Hematopoietic multipotent progenitor cell treated with erythropoietin and hydrocortisone succinate and interleukin-3 and kit ligand, for 4 days (in vitro differentiated cells): ENCODE results near the gene TYROBP.
"Not testable (repeated sequence)": the region's sequence is repeated elsewhere in the genome, so short reads cannot be mapped to it uniquely, and the experiment has no call there.

ENCODE experiments used
- DNase-seq: peaks from one replicate; pipeline ENCODE4 v3.0.0-alpha.2; 2015

TYROBP gene

DNA sequence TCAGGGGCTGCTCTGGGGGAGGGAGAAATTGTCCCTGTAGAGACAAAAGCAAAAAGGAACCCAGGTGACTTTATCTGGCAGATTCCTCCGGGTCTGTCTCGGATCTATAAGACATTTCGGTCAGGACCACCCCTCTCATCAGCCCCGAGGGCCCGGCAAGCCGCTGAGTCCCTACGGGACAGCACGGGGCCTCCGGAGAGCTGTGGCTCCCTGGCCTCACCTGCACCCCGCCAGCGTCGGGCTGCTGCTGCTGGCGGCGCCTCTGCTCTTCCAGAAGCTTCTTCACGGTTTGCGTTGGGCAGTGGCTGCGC is 9.6 kb downstream of the TYROBP start:
- no peak for DNase-seq

GRCh38 chr19:35897706-35898451 is 10.2 kb downstream of the TYROBP start:
- DNase-seq, result no peak

DNA sequence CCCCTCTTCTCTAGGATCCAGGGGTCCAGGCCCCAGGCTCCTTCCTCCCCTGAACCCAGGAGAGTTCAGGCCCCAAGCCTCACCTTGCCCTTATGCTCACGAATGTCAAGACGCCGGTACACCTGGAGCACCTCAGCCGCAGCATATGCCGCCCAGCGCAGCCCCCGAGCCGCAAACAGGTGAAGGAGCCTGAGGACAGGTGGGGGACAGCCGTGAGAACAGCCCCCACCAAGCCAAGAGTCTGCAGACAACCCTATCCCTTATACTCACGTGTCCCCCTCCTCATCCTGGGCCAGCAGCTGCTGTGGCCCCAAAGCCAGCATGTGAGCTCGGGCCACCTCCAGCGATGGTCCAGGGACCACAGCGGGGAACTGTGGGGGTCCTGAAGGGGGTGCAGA is 11.5 kb downstream of the TYROBP start:
- no peak for DNase-seq

- no peak for DNase-seq
These were observed 12.0 kb downstream of the TYROBP start for GRCh38 chr19:35895911-35896642.

- DNase-seq, result no peak
These were observed 13.8 kb downstream of the TYROBP start for GRCh38 chr19:35894342-35894741.

DNA sequence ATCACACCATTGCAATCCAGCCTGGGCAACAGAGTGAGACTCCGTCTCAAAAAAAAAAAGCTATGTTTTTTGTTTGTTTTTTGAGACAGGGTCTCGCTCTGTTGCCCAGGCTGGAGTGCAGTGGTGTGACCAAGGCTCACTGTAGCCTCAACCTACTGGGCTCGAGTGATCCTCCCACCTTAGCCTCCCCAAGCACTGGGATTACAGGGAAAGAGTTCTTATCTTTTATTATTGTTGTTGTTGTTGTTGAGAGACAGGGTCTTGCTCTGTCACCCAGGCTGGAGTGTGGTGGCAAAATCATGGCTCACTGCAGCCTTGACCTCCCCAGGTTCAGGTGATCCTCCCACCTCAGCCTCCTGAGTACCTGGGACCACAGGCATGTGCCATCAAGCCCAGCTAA is 16.3 kb downstream of the TYROBP start:
- not testable (repeated sequence) for DNase-seq

- DNase-seq, result no peak
These were observed 17.9 kb downstream of the TYROBP start for GRCh38 chr19:35890113-35890650.

GRCh38 chr19:35889370-35890112 is 18.6 kb downstream of the TYROBP start:
- no peak for DNase-seq

GRCh38 chr19:35888398-35888797 is 19.7 kb downstream of the TYROBP start:
- no peak for DNase-seq

- no peak for DNase-seq
These were observed 20.9 kb downstream of the TYROBP start for GRCh38 chr19:35887197-35887596.

- DNase-seq, result no peak
These were observed 22.2 kb downstream of the TYROBP start for GRCh38 chr19:35885904-35886303.

- no peak for DNase-seq
These were observed 22.8 kb downstream of the TYROBP start for GRCh38 chr19:35885225-35885738.

GRCh38 chr19:35883882-35884281 is 24.2 kb downstream of the TYROBP start:
- no peak for DNase-seq

GRCh38 chr19:35882114-35882832 is 25.8 kb downstream of the TYROBP start:
- DNase-seq, result peak; percentile 85

DNA sequence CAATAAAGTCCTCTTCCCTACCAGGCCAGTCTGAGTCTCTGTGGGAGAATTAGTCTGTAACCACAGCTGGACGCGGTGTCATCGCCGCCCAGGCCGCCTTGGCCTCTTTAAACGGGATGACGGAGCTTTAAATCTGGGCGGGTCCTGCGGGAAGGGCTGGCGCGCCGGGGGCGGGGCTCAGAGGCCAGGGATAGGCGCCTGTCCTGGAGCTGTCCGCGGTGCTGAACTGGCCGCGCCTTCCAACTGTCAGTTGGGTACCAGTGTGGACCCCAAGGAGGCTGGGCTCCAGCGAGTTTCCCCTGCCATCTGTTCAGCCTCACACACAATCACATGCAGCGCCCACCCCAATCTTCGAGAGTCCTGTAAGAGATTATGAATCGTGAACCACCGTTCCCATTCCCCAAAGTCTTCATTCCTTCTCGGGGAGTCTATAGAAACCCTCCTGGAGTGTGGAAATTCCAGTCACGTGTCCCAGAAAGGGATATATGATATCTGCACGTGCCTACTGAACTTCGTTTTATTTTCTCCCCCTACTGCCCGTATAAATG is 28.3 kb downstream of the TYROBP start:
- peak; percentile 96 for DNase-seq

- DNase-seq, result no peak
These were observed 29.0 kb downstream of the TYROBP start for GRCh38 chr19:35879068-35879467.

DNA sequence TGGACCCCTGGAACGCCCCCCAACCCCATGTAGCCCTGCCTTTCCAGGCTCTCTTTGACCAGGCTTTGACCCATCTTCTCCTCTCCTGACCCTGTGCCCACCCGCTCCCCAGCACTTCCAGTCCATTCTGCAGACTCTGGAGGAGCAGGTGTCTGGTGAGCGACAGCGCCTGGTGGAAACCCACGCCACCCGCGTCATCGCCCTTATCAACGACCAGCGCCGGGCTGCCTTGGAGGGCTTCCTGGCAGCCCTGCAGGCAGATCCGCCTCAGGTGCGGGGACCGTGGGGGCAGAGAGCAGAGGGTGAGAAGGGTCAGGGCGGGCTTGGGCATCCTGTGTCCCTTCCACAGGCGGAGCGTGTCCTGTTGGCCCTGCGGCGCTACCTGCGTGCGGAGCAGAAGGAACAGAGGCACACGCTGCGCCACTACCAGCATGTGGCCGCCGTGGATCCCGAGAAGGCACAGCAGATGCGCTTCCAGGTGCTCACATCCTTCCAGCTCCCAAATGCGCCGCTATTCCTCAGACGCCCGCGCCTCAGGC is 33.6 kb downstream of the TYROBP start:
- no peak for DNase-seq

DNA sequence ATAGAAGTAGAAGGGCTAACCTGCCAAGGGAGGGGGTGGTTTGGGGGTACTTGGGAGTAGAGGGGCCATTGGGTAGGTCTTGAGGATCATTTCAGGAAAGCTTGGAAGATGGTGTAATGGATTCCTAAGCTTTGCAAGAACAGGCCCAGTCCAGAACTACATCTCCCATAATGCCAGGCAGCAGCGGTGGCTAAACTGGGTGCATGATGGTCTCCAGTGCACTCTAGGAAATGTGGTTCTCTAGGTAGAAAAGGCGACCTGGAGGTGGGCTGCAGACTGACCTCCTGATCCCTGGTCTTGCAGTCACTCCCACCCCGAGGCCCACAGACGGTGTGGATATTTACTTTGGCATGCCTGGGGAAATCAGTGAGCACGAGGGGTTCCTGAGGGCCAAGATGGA is 35.9 kb downstream of the TYROBP start:
- DNase-seq, result no peak

GRCh38 chr19:35871611-35872010 is 36.5 kb downstream of the TYROBP start:
- DNase-seq, result no peak

DNA sequence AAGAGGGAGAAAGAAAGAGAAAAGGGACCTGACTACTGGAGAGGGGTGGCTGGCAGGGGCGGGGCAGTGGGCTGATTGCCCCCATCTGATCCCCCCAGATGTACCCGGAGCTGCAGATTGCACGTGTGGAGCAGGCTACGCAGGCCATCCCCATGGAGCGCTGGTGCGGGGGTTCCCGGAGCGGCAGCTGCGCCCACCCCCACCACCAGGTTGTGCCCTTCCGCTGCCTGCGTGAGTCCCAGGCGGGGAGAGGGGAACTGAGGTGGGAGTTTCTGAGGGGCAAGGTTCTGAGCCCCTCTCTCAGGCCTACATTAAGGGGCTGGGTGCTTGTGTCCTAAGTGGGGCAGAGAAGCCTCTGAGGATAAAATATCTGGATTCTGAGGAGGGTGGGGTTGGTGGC is 37.3 kb downstream of the TYROBP start:
- no peak for DNase-seq

DNA sequence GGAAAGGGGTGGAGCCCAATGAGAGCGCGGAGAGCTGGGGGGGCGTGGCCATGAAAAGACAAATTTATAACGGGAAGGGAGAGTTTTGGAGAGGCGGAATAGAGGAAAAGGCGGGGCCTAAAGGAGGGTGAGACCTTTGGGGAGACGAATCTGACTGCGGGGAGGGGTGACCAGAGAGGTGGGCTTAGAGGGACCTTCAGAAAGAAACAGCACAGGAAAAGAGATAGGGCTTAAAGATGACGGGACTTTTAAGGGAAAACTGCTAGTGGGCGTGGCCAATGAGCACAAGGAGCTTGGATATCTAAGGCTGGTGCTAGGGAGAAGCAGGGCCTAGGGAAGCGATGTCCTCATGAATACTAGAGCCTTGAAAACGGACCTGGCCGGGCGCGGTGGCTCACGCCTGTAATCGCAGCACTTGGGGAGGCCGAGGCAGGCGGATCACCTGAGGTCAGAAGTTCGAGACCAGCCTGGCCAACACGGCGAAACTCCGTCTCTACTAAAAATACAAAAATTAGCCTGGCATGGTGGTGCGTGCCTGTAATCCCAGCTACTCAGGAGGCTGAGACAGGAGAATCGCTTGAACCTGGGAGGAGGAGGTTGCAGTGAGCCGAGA is 37.9 kb downstream of the TYROBP start:
- peak; percentile 86 for DNase-seq
